Activated CD4-positive, alpha-beta T cell treated with anti-CD3 and anti-CD28 coated beads for 48 hours (primary cell): Measurements from ENCODE around the gene TEK.

Experiments used
- DNase-seq: peaks from one replicate; pipeline ENCODE4 v3.0.0-alpha.2; 2020

TEK gene

DNA sequence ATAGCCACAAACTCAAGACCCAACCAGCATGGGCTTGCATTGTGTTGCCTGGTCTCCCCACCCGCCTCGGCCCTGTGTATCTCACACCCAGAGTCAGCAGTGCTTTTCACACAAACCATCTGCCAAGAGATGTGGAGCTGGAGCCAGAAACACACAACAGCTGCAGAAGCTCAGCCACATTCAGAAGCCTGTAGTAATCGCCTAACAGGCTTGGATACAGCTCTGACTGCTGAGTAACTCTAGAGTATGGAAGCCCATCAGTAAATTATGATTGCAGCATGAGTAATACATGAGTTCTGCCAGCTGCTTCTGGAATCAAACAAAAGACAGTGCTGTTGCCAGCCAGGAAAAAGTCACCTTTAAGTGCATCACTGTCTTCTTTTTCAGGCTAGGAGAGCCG lies 16.0 kb downstream of the TEK start:
- DNase-seq: no peak

DNA sequence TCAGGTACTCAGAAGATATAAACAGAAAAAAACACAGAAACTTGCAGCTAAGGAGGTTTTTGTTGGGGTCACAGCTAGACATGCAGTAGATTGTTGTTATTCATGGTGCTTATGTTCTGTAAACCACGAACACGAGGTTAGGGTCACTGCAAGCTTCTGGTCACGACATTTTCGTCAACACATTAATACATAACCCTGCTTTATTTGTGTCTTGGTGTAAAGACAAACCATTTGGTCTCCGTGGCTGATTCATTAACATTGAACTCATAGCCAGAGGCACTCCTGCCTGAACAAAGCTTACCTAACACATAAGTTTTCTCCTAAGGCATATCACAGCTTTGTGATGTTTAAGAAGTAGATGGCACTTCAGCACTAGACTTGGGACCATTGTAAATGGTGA lies 16.9 kb downstream of the TEK start:
- no peak for DNase-seq

DNA sequence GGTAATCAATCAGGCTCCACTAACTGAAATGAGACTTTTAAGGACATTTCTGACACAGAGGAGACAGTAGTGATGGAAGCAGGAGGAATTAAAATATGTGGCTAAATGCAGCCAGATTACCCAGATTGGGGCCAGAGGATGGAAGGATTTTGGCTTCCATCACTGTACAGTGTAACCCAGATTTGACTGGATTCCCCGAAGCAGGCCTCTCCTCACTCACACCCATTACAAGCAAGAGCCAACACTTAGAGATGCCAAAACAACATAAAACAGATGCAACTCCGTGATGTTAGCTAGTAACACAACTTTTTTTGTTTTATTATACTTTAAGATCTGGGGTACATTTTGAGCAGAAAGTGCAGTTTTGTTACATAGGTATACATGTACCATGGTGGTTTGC lies 17.6 kb downstream of the TEK start:
- no peak for DNase-seq

DNA sequence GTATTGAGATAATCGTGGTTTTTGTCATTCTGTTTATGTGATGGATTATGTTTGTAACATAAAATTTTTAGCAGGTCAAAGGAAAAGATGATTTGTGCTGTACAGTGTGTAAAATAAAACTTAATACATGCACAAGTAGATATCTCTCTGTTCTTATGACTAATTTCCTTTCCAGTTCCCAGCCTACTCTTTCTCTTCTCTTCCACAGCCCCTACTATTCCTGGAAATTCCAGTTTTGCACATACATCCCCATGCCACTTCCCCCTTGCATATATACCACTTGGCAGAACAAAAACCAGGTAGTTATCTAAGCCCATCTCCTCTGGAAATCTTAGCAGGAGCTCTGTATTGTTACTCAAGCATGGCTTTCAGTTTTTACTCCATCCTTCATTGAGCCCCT lies 20.2 kb downstream of the TEK start:
- DNase-seq: no peak

DNA sequence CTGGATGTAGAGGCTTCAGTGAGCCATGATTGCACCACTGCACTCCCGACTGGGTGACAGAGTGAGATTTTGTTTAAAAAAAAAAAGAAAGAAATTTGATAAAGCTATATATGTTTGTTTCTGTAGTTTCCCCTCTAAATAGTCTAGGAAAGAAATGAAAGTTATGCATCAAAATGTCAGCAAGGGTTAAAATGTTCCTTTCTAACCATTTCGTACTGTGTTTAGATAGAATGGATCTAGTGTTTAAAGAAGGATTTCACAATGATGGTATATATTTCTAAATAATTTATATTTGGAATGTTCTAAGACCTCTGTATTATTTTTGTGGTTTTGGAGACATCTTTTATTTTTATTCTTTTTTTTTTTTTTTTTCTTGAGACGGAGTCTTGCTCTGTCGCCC lies 22.7 kb downstream of the TEK start:
- no peak for DNase-seq

DNA sequence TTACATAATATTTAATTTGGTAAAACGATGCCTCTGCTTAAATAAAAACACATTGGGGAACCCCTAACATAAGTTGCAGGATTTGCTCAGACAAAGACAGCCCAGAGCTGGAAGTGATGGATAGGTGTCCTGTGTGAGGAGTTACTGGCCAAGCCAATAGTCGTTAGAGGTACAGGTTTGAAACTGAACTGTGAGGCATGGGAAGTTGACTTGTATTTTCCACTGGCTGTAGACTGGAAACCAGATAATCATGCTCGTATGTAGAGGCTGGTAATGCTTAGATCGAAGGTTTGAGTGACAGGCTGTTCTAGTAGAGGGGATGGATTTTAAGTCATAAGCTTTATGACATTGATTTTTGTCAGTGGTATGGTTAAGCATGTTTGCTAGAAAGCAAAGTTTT lies 24.8 kb downstream of the TEK start:
- no peak for DNase-seq

DNA sequence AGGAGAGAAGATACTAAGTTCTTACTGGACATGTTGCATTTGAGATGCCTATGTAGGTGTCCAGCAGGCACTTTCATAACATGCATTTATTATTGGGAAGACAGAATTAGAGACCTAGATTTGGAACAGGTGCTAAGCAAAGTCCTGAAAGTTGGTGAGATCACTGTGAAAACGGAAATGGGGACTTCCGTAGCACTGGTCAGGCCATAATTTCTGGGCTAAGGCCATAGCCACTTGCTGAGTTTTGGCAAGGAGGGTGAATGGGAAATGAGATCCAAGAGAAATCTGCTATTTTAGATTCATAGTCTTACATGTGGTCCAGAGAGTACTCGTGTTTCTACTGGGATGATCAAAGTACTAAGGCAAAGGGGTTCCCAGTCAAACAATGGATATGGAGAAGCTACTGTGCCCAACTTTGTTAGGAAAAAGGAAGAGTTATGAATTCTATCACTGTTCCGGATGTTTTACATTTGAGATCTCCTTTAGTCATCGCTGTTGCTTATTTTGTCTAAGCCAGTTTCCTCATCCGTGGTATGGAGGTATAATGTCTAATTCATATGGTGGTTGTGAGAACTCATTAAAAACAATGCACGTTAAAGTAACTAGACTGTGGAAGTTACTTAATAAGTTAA lies 33.4 kb downstream of the TEK start:
- no peak for DNase-seq

DNA sequence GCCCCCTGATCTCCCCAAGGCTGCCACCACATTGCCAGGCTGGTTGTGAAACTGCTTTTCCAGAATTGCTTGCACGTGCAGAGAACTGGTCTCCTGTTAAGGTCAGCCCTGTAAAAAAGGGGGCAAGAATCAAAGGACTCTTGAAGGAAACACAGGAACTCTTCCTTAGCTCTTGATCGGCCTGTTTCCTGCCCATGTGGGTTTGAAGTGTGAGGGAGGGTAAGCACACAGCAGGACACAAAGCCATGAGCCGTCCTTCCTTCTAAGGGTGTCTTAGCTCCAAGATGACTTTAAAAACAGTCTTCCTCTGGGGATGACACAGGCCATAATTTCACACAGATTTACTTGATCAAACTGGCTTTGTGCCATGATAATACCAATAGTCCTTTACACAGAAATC lies 36.1 kb downstream of the TEK start:
- DNase-seq: no peak

DNA sequence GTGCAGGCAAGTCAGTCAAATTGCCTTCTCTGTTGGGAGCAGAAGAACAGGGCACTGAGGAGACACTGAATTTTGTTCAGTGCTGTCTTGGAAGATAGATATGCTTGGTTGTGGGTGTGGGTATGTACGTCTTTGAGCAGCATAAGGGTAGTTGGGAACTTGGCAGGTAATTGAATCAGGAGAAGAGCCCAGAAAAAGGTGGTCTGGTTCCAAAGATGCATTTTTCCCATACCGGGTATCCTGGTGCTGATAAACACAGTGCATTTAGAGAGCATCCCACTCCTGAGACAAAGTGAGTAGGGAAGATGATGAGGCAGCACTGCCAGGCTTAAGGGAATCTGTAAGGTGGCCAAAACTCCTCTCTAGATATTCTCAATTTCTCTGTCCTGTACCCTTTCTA lies 40.6 kb downstream of the TEK start:
- no peak for DNase-seq

DNA sequence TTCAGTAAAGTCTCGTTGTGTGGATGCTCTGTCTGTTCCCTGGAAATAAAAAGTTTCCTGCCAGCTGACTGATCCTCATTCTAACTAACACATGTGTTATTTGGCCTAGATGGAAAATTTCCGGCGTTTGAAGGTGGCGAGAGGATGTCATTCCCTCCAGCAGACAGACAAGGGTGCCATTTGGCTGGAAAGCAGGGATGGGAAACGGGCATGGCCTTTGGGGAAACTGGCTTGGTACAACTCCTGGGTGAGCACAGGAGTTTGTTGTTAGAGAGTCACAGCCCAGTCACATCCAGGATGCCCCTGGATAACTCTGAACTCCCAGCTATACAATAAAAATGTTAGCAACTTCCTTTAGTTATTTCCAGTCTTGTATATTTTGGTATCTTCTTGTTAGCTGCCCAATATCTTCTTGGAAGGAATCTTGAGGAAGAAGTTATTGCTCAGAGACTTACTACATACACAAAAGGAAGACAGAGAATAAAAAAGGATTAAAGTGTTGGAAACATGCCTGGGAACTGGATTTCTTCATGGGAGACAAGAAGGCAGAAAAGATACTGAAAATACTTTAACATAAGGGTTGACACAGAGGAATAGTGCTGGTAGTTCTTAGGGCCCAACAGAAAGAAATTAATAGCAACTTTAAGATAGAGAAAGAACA lies 41.9 kb downstream of the TEK start:
- no peak for DNase-seq

DNA sequence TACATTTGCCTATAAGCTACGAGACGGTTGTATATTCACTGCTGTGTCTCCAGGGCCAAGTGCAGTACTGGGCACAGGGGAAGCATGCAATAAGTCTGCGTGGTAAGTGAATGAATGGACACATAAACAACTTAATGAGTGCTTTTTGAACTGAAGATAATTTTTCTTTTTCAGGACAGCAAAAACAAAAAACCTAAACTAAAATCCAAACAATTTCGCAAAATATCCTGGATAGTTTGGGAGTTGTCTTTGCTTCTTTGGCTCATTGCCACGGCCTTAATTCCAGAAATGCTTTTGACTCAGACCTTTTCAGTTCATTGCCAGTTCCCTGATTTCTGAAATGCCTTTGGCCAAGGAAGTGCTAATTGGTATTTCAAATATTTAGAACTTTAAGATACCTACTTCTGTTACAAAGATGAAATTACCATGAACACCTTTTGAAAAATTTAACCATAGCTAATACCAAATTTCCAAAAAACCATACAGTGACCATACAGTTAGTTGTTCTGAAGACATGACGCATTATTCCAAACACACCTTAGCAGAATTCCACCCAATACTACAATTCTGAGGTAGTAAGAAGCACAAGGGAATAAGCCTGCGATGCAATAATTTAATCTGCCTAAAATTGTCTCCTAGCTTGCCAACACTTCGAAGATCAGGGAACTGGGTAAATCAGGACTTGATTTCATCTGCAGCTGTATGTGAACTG lies 42.8 kb downstream of the TEK start:
- no peak for DNase-seq

DNA sequence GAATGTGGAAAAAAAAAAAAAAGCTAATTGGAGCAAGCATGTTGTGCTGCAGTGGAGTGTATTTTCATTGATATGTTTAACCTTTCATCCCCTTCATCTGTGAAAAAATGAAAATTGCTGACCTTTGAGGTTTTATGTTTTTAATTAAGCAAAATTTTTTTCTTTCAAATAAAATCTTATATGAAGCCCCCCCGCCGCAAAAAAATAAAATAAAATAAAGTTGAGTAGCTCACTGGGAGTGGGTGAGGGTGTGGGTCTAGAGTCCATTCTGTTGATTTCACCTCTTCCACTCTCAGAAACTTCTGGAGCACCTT lies 43.3 kb downstream of the TEK start:
- DNase-seq: no peak

DNA sequence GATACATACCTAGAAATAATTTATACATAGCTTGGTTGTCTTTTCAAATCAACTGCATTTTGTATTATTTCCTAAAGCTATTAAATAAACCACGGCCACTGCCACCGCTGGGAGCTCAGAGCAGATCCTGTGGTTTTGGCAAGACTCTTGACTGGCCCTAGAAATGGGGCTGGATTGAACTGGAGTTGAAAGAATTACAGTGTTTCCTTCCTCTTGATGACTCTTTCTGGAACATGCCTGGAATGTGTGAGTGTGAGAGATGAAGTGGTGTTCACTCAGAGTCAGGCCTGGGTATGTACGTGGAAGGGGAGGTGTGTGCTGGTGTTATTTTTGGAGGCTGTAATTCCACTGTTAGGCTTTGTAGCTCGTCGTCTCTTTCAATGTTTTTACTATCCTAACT lies 45.9 kb downstream of the TEK start:
- no peak for DNase-seq

DNA sequence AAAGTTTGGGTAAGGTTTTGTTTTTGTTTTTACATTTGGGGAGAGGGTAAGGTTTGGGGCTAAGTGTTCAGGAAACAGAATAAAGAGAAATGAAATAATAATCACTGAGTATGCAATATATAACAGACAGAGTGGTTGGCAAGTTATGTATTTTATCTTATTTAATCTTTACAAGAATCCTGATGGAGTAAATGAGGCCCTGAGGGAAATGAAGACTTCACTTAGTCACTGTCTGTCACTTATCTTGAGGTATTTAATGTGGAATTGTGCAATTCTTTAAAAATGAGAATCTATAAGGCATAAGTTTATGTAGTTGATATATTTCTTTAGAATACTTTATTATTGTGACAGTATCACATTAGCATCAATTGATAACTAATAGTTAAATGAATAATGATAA lies 48.1 kb downstream of the TEK start:
- no peak for DNase-seq

DNA sequence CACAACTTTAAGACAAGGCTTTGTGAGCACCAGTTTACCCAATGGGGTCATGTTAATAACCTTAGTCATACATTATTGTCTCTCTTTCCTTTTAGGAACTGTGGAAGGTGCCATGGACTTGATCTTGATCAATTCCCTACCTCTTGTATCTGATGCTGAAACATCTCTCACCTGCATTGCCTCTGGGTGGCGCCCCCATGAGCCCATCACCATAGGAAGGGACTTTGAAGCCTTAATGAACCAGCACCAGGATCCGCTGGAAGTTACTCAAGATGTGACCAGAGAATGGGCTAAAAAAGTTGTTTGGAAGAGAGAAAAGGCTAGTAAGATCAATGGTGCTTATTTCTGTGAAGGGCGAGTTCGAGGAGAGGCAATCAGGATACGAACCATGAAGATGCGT lies 48.7 kb downstream of the TEK start:
- no peak for DNase-seq

DNA sequence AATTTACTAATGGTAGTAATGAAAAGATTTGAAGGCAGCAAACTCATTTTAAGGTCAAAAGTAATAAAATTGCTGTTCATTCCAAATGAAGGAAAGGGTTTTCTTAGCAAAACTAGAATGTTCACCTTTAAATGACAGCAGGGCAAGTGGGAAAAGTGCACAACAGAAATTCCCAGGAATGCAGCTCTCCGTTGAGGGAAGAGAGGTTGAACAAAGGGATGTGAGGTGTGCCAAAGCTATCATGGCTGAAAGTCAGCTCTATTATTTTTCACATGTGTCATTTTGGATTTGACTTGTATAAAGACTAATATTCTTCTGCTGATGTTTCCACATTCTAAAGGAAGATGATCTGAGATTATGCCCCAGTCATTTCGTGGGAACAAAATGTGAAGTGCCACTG lies 51.6 kb downstream of the TEK start:
- DNase-seq: no peak

DNA sequence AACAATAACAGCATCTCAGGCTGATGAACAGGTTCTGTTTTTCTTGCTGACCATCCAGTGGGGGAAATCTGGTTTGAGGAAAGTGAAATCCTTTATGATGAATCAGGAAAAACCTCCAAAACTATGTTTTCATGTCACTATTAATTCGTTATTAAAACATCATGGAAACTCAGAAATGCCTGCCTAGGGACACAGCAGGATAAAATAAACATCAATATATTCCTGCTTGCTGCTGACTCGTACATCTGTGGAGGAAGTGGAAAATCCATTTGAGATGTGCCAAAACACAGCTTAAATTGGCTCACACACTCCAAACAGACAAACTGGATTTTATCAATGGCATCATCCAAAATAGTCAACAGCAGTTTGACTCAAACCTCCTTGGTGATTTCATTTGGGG lies 53.0 kb downstream of the TEK start:
- no peak for DNase-seq

DNA sequence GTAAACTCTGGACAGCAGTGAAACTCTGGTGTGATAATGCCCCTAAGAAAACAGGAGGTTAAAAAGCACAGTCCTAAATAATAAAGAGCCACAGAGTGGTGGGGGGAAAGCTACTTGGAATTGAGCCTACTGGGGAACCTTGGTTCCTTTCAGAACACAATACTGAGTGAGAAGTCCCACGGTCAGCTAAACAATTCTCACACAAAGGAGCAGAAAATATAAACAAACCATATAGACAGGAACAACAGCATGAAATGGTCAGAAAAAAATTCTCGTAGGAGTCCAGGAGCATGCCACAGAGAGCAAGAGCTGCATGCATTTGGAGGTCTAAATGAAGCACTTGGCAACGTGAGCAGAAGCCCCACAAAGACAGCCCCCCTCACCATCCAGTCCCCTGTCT lies 56.0 kb downstream of the TEK start:
- DNase-seq: no peak

DNA sequence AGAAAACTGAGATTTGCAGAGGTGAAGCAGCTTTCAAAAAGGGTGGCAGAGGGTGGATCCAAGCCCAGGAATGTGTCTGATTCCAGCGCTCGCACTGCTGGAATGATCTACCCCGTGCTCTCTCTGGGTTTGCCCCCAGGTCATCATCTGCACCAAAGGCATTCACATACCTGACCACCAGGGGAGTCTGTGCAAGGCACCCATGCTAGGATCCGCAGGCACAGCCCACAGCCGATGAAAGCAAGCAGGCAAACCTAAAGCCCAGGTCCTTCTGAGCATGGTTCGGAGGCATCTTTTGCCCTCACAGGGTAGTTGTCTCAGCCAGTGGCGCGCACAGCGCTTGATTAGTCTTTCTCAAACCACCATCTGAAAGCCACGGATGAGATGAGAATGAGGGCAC lies 56.6 kb downstream of the TEK start:
- DNase-seq: no peak

DNA sequence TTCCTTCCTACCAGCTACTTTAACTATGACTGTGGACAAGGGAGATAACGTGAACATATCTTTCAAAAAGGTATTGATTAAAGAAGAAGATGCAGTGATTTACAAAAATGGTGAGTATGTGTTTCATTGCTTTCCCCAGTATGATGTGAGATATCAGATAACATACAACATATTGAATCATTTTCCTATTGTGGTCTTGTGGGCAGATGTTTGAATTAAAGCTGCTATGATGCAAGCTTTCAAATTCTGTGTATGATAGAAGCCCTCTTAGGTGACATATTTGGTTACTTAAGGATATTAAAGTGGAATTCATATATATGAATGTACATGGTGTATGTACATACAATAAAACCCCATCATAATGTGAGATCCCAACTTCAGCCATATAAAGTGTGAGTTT lies 59.5 kb downstream of the TEK start:
- no peak for DNase-seq

DNA sequence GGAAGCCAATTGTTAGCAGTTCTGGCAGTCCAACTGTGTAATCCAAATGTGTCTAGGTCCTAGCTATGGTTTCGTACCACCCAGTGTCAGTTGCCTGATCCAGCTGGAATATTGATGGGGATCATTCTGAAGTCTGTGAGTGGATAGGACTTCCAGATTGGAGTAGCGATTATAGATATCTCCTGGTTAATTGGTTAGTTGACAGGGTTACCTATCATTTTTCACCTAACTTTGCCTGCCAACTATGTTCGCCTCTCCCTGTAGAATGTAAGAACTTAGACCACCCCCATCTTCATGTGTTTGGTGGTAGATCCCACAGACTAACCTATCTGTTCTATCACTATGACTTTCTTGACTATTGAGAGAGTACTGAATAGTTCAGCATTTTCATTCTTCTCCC lies 59.9 kb downstream of the TEK start:
- no peak for DNase-seq

DNA sequence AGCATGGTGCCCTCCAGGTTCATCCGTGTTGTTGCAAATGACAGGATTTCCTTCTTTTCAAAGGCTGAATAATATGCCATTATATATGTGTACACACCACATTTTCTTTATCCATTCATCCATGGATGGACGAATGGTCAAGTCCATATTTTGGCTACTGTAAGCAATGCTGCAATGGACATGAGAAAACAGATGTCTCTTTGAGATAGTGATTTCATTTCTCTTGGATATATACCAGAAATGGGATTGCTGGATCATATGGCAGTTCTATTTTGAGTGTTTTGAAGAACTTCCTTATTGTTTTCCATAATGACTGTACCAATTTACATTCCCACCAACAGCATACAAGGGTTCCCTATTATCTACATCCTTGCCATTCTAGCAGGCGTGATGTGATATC lies 67.9 kb downstream of the TEK start:
- DNase-seq: no peak

DNA sequence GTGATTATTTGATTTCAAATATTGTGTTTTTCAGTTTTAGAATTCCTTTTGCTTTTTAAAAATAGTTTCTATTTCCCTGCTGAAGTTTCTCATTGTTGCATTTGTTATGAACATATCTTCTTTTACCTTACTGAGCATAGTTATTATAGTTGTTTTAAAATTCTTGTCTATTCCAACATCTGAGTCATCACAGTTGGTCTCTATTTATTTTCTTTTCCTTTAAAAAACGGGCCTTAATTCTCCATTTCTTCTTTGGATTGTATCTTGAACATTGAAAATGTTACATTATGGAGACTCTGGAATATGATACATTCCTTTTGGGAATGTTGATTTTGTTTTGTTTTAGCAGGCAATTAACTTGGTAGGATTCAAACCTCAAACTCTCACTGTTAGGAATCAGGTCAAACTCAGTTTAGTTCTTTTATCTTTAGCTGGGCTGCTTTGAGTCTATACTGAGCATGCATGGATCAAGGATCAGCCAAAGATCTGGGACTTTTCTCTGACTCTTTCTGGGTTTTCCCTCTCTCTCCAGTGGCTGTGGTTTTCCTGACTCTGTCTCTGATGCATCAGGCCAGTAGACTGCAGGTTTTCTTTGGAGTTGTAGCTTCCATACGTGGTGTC lies 70.3 kb downstream of the TEK start:
- DNase-seq: no peak

DNA sequence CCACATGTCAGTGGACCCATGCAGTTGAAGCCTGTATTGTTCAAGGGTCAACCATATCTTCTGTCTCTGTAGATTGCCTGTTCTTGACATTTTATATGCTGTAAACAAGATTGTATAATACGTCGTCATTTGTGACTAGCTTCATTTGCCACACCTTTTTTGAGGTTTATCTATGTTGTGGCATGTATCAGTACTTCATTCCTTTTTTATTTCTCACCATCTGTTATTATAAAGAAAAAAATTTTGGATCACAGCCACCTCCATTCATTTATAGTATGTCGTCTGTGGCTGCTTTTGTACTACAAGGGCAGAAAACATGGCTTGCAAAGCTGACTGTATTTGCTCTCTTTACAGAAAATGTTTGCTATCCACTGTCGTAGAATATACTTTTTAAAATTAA lies 72.4 kb downstream of the TEK start:
- no peak for DNase-seq

DNA sequence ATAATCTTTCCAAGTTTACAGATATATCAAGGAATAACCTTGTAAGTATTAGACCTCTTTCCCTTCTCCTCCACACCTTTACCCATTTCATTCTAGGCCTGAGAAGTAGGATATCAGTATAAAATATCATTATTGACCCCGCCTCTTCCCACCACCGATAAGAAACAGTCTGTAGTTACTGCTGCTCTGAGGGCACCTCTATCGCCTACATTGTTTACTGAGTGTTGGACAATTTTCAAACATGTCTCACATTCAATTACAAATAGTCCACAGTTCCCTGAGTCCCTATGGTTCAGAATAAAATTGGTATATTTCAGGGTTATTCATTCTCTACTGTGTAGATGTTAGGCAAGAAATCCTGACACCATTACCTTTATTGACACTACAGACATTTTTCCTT lies 73.4 kb downstream of the TEK start:
- no peak for DNase-seq
